Measurements from ENCODE around the gene SLC41A2.

SLC41A2 gene

DNA sequence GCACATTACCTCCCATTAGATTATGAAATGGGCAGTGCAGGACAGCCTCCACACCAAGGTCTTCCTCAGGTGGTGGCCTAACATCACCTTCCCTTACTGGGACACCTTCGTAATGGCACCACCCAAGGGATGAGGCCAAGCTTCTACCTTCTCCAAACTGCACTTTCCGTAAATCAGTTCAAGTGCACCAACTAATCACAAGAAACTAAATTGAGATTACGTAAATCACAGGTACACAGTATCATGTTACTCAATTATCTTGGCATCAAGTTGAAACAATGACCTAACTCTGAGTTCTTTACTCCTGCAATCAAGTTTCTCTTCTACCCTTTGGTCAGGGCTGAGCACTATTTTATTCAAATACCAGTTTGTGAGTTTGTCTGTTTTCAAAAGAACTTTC is 13.8 kb downstream of the SLC41A2 start:
- Histone ChIP-seq H3K9me3 (ENCODE audit: control insufficient read depth, insufficient read depth, low read depth, low read length) (no peaks in the 10 kb centered on the region), H3K4me1 (ENCODE audit: control insufficient read depth, insufficient read depth, low read length) (peaks cover 19% of the 10 kb centered on the region), H3K36me3 (ENCODE audit: control insufficient read depth in 2 of 2, insufficient read depth in 1 of 2, low read length in 2 of 2) (no peaks in the 10 kb centered on the region), H3K4me3 (ENCODE audit: low read depth, low read length) (no peak overlapping the region), H3K27ac (ENCODE audit: extremely low read depth, low read depth, low read length) (no peak overlapping the region)
- ChIA-PET CTCF (interaction anchor here (0.6 kb wide), 1 partner anchor 654 kb away, joined by 7 read pairs; no protein-coding TSS in a partner anchor), POLR2A (no interaction called here)
- TF ChIP-seq ZNF335 (tag by site-specific recombination; conservative IDR thresholded peaks at IDR 0.05), result no peak
- TF ChIP-seq KLF16 (tag by site-specific recombination; IDR thresholded peaks at IDR 0.05), result no peak
- TF ChIP-seq ZNF391 (tag by site-specific recombination; IDR thresholded peaks at IDR 0.05; ENCODE audit: borderline replicate concordance, low read depth), result no peak
- no peak for TF ChIP-seq HOXC10 (CRISPR knock-in tag; IDR thresholded peaks at IDR 0.05)
- no peak for TF ChIP-seq RBAK (tag by site-specific recombination; IDR thresholded peaks at IDR 0.05)
- TF ChIP-seq MEIS1 (CRISPR knock-in tag; IDR thresholded peaks at IDR 0.05; ENCODE audit: borderline replicate concordance), result no peak
- no peak for TF ChIP-seq IKZF3 (tag by site-specific recombination; IDR thresholded peaks at IDR 0.05)
- TF ChIP-seq ZNF561 (tag by site-specific recombination; IDR thresholded peaks at IDR 0.05; ENCODE audit: borderline replicate concordance), result no peak
- TF ChIP-seq KLF9 (tag by site-specific recombination; IDR thresholded peaks at IDR 0.05; ENCODE audit: low read depth), result no peak
- TF ChIP-seq, protein P1, sequence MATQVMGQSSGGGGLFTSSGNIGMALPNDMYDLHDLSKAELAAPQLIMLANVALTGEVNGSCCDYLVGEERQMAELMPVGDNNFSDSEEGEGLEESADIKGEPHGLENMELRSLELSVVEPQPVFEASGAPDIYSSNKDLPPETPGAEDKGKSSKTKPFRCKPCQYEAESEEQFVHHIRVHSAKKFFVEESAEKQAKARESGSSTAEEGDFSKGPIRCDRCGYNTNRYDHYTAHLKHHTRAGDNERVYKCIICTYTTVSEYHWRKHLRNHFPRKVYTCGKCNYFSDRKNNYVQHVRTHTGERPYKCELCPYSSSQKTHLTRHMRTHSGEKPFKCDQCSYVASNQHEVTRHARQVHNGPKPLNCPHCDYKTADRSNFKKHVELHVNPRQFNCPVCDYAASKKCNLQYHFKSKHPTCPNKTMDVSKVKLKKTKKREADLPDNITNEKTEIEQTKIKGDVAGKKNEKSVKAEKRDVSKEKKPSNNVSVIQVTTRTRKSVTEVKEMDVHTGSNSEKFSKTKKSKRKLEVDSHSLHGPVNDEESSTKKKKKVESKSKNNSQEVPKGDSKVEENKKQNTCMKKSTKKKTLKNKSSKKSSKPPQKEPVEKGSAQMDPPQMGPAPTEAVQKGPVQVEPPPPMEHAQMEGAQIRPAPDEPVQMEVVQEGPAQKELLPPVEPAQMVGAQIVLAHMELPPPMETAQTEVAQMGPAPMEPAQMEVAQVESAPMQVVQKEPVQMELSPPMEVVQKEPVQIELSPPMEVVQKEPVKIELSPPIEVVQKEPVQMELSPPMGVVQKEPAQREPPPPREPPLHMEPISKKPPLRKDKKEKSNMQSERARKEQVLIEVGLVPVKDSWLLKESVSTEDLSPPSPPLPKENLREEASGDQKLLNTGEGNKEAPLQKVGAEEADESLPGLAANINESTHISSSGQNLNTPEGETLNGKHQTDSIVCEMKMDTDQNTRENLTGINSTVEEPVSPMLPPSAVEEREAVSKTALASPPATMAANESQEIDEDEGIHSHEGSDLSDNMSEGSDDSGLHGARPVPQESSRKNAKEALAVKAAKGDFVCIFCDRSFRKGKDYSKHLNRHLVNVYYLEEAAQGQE (tag by site-specific recombination; IDR thresholded peaks at IDR 0.05), result no peak
- no peak for TF ChIP-seq ZNF354C (tag by site-specific recombination; IDR thresholded peaks at IDR 0.05; ENCODE audit: borderline replicate concordance, low read depth)
- TF ChIP-seq, protein P2, sequence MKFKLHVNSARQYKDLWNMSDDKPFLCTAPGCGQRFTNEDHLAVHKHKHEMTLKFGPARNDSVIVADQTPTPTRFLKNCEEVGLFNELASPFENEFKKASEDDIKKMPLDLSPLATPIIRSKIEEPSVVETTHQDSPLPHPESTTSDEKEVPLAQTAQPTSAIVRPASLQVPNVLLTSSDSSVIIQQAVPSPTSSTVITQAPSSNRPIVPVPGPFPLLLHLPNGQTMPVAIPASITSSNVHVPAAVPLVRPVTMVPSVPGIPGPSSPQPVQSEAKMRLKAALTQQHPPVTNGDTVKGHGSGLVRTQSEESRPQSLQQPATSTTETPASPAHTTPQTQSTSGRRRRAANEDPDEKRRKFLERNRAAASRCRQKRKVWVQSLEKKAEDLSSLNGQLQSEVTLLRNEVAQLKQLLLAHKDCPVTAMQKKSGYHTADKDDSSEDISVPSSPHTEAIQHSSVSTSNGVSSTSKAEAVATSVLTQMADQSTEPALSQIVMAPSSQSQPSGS (tag by site-specific recombination; IDR thresholded peaks at IDR 0.05; ENCODE audit: low read depth), result 0 out of 2 replicates have a peak, but pooled peaks have one; percentile 11
- TF ChIP-seq MYNN (tag by site-specific recombination; IDR thresholded peaks at IDR 0.05; ENCODE audit: borderline replicate concordance), result no peak
- TF ChIP-seq GFI1B (tag by site-specific recombination; IDR thresholded peaks at IDR 0.05), result peak; percentile 78; the same call in 1 of the 2 replicates
- no peak for TF ChIP-seq ZNF747 (tag by site-specific recombination; IDR thresholded peaks at IDR 0.05)
- TF ChIP-seq, protein P3, sequence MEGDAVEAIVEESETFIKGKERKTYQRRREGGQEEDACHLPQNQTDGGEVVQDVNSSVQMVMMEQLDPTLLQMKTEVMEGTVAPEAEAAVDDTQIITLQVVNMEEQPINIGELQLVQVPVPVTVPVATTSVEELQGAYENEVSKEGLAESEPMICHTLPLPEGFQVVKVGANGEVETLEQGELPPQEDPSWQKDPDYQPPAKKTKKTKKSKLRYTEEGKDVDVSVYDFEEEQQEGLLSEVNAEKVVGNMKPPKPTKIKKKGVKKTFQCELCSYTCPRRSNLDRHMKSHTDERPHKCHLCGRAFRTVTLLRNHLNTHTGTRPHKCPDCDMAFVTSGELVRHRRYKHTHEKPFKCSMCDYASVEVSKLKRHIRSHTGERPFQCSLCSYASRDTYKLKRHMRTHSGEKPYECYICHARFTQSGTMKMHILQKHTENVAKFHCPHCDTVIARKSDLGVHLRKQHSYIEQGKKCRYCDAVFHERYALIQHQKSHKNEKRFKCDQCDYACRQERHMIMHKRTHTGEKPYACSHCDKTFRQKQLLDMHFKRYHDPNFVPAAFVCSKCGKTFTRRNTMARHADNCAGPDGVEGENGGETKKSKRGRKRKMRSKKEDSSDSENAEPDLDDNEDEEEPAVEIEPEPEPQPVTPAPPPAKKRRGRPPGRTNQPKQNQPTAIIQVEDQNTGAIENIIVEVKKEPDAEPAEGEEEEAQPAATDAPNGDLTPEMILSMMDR (tag by site-specific recombination; IDR thresholded peaks at IDR 0.05), result no peak
- TF ChIP-seq, protein P4, sequence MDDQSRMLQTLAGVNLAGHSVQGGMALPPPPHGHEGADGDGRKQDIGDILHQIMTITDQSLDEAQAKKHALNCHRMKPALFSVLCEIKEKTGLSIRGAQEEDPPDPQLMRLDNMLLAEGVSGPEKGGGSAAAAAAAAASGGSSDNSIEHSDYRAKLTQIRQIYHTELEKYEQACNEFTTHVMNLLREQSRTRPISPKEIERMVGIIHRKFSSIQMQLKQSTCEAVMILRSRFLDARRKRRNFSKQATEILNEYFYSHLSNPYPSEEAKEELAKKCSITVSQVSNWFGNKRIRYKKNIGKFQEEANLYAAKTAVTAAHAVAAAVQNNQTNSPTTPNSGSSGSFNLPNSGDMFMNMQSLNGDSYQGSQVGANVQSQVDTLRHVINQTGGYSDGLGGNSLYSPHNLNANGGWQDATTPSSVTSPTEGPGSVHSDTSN (CRISPR knock-in tag; IDR thresholded peaks at IDR 0.05), result no peak
- TF ChIP-seq ZNF600 (tag by site-specific recombination; IDR thresholded peaks at IDR 0.05), result 0 out of 2 replicates have a peak, but pooled peaks have one; percentile 36
- no peak for TF ChIP-seq ZNF629 (tag by site-specific recombination; IDR thresholded peaks at IDR 0.05)
- TF ChIP-seq ZNF366 (tag by site-specific recombination; conservative IDR thresholded peaks at IDR 0.05), result peak; percentile 56; the same call in 1 of the 2 replicates
- TF ChIP-seq ZNF202 (tag by site-specific recombination; IDR thresholded peaks at IDR 0.05; ENCODE audit: borderline replicate concordance), result no peak
- no peak for TF ChIP-seq ZNF140 (tag by site-specific recombination; IDR thresholded peaks at IDR 0.05)
- TF ChIP-seq, protein P5, sequence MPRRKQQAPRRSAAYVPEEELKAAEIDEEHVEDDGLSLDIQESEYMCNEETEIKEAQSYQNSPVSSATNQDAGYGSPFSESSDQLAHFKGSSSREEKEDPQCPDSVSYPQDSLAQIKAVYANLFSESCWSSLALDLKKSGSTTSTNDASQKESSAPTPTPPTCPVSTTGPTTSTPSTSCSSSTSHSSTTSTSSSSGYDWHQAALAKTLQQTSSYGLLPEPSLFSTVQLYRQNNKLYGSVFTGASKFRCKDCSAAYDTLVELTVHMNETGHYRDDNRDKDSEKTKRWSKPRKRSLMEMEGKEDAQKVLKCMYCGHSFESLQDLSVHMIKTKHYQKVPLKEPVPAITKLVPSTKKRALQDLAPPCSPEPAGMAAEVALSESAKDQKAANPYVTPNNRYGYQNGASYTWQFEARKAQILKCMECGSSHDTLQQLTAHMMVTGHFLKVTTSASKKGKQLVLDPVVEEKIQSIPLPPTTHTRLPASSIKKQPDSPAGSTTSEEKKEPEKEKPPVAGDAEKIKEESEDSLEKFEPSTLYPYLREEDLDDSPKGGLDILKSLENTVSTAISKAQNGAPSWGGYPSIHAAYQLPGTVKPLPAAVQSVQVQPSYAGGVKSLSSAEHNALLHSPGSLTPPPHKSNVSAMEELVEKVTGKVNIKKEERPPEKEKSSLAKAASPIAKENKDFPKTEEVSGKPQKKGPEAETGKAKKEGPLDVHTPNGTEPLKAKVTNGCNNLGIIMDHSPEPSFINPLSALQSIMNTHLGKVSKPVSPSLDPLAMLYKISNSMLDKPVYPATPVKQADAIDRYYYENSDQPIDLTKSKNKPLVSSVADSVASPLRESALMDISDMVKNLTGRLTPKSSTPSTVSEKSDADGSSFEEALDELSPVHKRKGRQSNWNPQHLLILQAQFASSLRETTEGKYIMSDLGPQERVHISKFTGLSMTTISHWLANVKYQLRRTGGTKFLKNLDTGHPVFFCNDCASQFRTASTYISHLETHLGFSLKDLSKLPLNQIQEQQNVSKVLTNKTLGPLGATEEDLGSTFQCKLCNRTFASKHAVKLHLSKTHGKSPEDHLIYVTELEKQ (tag by site-specific recombination; IDR thresholded peaks at IDR 0.05; ENCODE audit: borderline replicate concordance), result 0 out of 2 replicates have a peak, but pooled peaks have one; percentile 56
- no peak for TF ChIP-seq HOXA7 (CRISPR knock-in tag; IDR thresholded peaks at IDR 0.05; ENCODE audit: borderline replicate concordance)
- TF ChIP-seq, protein P6, sequence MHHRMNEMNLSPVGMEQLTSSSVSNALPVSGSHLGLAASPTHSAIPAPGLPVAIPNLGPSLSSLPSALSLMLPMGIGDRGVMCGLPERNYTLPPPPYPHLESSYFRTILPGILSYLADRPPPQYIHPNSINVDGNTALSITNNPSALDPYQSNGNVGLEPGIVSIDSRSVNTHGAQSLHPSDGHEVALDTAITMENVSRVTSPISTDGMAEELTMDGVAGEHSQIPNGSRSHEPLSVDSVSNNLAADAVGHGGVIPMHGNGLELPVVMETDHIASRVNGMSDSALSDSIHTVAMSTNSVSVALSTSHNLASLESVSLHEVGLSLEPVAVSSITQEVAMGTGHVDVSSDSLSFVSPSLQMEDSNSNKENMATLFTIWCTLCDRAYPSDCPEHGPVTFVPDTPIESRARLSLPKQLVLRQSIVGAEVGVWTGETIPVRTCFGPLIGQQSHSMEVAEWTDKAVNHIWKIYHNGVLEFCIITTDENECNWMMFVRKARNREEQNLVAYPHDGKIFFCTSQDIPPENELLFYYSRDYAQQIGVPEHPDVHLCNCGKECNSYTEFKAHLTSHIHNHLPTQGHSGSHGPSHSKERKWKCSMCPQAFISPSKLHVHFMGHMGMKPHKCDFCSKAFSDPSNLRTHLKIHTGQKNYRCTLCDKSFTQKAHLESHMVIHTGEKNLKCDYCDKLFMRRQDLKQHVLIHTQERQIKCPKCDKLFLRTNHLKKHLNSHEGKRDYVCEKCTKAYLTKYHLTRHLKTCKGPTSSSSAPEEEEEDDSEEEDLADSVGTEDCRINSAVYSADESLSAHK (tag by site-specific recombination; IDR thresholded peaks at IDR 0.05), result no peak

Data from HEK293 (cell line).